NOMO-1 (cell line): ENCODE measurements around the gene USP30.
"Not testable (repeated sequence)": the region's sequence is repeated elsewhere in the genome, so short reads cannot be mapped to it uniquely, and the experiment has no call there.

Source experiments
- DNase-seq, 2 experiments: peaks; one replicate each; lab custom pipeline; 2025; ENCODE audit not compliant: unreplicated experiment in 2 of 2; lab: John Stamatoyannopoulos, UW

Gene USP30

GRCh38 chr12:109052097-109052413 lies 321 bp upstream of the USP30 start:
- DNase-seq = peak in 1 of 2 experiments; percentile 24

GRCh38 chr12:109053382-109054123 lies 1.2 kb downstream of the USP30 start:
- DNase-seq = peak in 1 of 2 experiments; percentile 22

- DNase-seq = not testable (repeated sequence)
Observed at GRCh38 chr12:109054124-109054513, 1.7 kb downstream of the USP30 start.

GRCh38 chr12:109054520-109054919 lies 2.1 kb downstream of the USP30 start:
- DNase-seq = no peak

GRCh38 chr12:109056891-109057290 lies 4.5 kb downstream of the USP30 start:
- DNase-seq = no peak

GRCh38 chr12:109057376-109057775 lies 5.0 kb downstream of the USP30 start:
- no peak for DNase-seq

- no peak for DNase-seq
Observed at GRCh38 chr12:109058773-109059172, 6.4 kb downstream of the USP30 start.

GRCh38 chr12:109064143-109064542 lies 11.8 kb downstream of the USP30 start:
- DNase-seq = no peak

GRCh38 chr12:109065154-109065852 lies 12.9 kb downstream of the USP30 start:
- DNase-seq = no peak

- DNase-seq = no peak
Observed at GRCh38 chr12:109065853-109066193, 13.4 kb downstream of the USP30 start.

GRCh38 chr12:109069307-109070271 lies 17.2 kb downstream of the USP30 start:
- no peak for DNase-seq

GRCh38 chr12:109074866-109075265 lies 22.5 kb downstream of the USP30 start:
- DNase-seq = no peak

GRCh38 chr12:109082751-109083150 lies 30.4 kb downstream of the USP30 start:
- DNase-seq = no peak

GRCh38 chr12:109084425-109084824 lies 32.0 kb downstream of the USP30 start:
- DNase-seq = no peak

GRCh38 chr12:109085590-109085989 lies 33.2 kb downstream of the USP30 start:
- DNase-seq = no peak

- DNase-seq = no peak
Observed at GRCh38 chr12:109087250-109087649, 34.9 kb downstream of the USP30 start.

- no peak for DNase-seq
Observed at GRCh38 chr12:109088818-109089217, 36.4 kb downstream of the USP30 start.

- no peak for DNase-seq
Observed at GRCh38 chr12:109089683-109090082, 37.3 kb downstream of the USP30 start.

- DNase-seq = no peak
Observed at GRCh38 chr12:109092497-109093021, 40.2 kb downstream of the USP30 start.

- DNase-seq = peak; percentile 89 to 93
Observed at GRCh38 chr12:109093022-109093918, 40.9 kb downstream of the USP30 start, which contains the start of gene ALKBH2. Gene ALKBH2, minus strand, starts transcription at chr12:109093472. Its CDS starts 686 bp downstream, at chr12:109092786.
